ENCODE results near the gene TACR1. TPM values are rescaled to one million over a fixed set of nuclear protein-coding genes. Genes with fewer than 3 reads are reported as not detected.

TACR1 gene
- total and polyA plus RNA-seq, 2 of the 13 experiments (the other 11 are each of a cell fraction or from before 2014, with no cell fraction given), result not detected

DNA sequence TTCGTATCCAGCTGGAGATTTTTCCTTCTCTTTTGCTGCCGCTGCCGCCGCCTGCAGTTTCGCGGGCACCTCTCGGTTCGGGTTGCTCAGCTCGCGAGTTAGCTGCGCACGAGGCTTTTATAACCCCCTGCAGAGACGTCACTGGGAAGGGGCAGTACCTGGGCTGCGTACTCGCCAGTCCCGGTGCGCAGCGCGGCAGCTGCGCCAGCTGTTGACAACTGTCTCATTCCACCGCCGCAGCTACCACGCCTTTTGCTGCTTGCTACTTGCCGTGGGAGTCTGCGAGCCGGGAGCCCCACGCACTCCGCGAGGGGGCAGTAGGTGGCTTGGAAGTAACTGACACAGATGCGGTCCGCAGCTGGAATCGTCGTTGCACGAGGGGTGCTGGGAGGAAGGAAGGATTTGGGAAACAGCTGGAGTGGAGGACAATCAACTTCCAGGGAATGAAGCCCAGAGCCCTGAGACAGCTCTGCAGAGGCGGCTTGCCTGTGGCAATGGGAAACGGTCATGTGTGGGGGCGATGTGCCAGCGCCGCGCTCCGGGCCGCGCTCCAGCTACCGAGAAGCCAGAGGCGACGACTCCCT lies at the start of gene TACR1 (continued):
- TF ChIP-seq, protein P1, sequence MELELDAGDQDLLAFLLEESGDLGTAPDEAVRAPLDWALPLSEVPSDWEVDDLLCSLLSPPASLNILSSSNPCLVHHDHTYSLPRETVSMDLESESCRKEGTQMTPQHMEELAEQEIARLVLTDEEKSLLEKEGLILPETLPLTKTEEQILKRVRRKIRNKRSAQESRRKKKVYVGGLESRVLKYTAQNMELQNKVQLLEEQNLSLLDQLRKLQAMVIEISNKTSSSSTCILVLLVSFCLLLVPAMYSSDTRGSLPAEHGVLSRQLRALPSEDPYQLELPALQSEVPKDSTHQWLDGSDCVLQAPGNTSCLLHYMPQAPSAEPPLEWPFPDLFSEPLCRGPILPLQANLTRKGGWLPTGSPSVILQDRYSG (CRISPR knock-in tag; IDR thresholded peaks at IDR 0.05), result no peak
- TF ChIP-seq SMARCC2 (IDR thresholded peaks at IDR 0.05), result no peak
- no peak for TF ChIP-seq CCAR2 (optimal IDR thresholded peaks at IDR 0.05; ENCODE audit: low read depth, low read length)
- TF ChIP-seq, protein P2, sequence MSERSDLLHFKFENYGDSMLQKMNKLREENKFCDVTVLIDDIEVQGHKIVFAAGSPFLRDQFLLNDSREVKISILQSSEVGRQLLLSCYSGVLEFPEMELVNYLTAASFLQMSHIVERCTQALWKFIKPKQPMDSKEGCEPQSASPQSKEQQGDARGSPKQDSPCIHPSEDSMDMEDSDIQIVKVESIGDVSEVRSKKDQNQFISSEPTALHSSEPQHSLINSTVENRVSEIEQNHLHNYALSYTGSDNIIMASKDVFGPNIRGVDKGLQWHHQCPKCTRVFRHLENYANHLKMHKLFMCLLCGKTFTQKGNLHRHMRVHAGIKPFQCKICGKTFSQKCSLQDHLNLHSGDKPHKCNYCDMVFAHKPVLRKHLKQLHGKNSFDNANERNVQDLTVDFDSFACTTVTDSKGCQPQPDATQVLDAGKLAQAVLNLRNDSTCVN (CRISPR knock-in tag; IDR thresholded peaks at IDR 0.05; ENCODE audit: borderline replicate concordance), result no peak
- no peak for TF ChIP-seq TP53 (CRISPR knock-in tag; conservative IDR thresholded peaks at IDR 0.05)
- TF ChIP-seq, protein P3, sequence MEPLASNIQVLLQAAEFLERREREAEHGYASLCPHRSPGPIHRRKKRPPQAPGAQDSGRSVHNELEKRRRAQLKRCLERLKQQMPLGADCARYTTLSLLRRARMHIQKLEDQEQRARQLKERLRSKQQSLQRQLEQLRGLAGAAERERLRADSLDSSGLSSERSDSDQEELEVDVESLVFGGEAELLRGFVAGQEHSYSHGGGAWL (CRISPR knock-in tag; IDR thresholded peaks at IDR 0.05), result no peak
- 0 out of 2 replicates have a peak, but pooled peaks have one; percentile 15 for TF ChIP-seq DPF2 (CRISPR knock-in tag; IDR thresholded peaks at IDR 0.05; ENCODE audit: borderline replicate concordance, low read depth)
- TF ChIP-seq PHB2 (IDR thresholded peaks at IDR 0.05; ENCODE audit: partially characterized antibody), result no peak
- no peak for TF ChIP-seq ZNF558 (CRISPR knock-in tag; IDR thresholded peaks at IDR 0.05; ENCODE audit: borderline replicate concordance)
- TF ChIP-seq, protein P4, sequence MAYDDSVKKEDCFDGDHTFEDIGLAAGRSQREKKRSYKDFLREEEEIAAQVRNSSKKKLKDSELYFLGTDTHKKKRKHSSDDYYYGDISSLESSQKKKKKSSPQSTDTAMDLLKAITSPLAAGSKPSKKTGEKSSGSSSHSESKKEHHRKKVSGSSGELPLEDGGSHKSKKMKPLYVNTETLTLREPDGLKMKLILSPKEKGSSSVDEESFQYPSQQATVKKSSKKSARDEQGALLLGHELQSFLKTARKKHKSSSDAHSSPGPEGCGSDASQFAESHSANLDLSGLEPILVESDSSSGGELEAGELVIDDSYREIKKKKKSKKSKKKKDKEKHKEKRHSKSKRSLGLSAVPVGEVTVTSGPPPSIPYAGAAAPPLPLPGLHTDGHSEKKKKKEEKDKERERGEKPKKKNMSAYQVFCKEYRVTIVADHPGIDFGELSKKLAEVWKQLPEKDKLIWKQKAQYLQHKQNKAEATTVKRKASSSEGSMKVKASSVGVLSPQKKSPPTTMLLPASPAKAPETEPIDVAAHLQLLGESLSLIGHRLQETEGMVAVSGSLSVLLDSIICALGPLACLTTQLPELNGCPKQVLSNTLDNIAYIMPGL (CRISPR knock-in tag; IDR thresholded peaks at IDR 0.05; ENCODE audit: borderline replicate concordance in 1 of 2, low read depth in 1 of 2), result peak in 1 of 2 experiments; percentile 38; a peak in 1 of 4 replicates
- TF ChIP-seq, protein P5, sequence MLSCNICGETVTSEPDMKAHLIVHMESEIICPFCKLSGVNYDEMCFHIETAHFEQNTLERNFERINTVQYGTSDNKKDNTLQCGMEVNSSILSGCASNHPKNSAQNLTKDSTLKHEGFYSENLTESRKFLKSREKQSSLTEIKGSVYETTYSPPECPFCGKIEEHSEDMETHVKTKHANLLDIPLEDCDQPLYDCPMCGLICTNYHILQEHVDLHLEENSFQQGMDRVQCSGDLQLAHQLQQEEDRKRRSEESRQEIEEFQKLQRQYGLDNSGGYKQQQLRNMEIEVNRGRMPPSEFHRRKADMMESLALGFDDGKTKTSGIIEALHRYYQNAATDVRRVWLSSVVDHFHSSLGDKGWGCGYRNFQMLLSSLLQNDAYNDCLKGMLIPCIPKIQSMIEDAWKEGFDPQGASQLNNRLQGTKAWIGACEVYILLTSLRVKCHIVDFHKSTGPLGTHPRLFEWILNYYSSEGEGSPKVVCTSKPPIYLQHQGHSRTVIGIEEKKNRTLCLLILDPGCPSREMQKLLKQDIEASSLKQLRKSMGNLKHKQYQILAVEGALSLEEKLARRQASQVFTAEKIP (CRISPR knock-in tag; IDR thresholded peaks at IDR 0.05; ENCODE audit: borderline replicate concordance), result no peak
- TF ChIP-seq RNF2 (conservative IDR thresholded peaks at IDR 0.05; ENCODE audit: low read depth), result peak; percentile 42; the same call in 1 of the 2 replicates
- TF ChIP-seq RBM22 (optimal IDR thresholded peaks at IDR 0.05; ENCODE audit: low read length), result no peak
- 0 out of 2 replicates have a peak, but pooled peaks have one; percentile 7 for TF ChIP-seq GABPB1 (CRISPR knock-in tag; IDR thresholded peaks at IDR 0.05)
- TF ChIP-seq, protein P6, sequence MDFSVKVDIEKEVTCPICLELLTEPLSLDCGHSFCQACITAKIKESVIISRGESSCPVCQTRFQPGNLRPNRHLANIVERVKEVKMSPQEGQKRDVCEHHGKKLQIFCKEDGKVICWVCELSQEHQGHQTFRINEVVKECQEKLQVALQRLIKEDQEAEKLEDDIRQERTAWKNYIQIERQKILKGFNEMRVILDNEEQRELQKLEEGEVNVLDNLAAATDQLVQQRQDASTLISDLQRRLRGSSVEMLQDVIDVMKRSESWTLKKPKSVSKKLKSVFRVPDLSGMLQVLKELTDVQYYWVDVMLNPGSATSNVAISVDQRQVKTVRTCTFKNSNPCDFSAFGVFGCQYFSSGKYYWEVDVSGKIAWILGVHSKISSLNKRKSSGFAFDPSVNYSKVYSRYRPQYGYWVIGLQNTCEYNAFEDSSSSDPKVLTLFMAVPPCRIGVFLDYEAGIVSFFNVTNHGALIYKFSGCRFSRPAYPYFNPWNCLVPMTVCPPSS (IDR thresholded peaks at IDR 0.05), result no peak
- no peak for TF ChIP-seq FOXJ3 (CRISPR knock-in tag; IDR thresholded peaks at IDR 0.05; ENCODE audit: borderline replicate concordance)
- 0 out of 2 replicates have a peak, but pooled peaks have one; percentile 49 for TF ChIP-seq ATF7-NPFF (CRISPR knock-in tag; IDR thresholded peaks at IDR 0.05; ENCODE audit: low read depth)
- no peak for TF ChIP-seq FOXK1 (CRISPR knock-in tag; IDR thresholded peaks at IDR 0.05; ENCODE audit: borderline replicate concordance, low read depth)
- no peak for TF ChIP-seq GABPA (IDR thresholded peaks at IDR 0.05; ENCODE audit: low read depth, low read length)
- TF ChIP-seq GABPA (CRISPR knock-in tag; IDR thresholded peaks at IDR 0.05; ENCODE audit: low read depth), result no peak
- TF ChIP-seq, protein P7, sequence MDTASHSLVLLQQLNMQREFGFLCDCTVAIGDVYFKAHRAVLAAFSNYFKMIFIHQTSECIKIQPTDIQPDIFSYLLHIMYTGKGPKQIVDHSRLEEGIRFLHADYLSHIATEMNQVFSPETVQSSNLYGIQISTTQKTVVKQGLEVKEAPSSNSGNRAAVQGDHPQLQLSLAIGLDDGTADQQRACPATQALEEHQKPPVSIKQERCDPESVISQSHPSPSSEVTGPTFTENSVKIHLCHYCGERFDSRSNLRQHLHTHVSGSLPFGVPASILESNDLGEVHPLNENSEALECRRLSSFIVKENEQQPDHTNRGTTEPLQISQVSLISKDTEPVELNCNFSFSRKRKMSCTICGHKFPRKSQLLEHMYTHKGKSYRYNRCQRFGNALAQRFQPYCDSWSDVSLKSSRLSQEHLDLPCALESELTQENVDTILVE (CRISPR knock-in tag; IDR thresholded peaks at IDR 0.05), result no peak
